Vagina (tissue), 2 donors: ENCODE data around the gene FTSJ1. TPM values are rescaled to one million over a fixed set of nuclear protein-coding genes. Genes with fewer than 3 reads are reported as not detected.
A peak's percentile ranks its signal among the peaks of the same experiment; 100 is the strongest.
"Not testable (repeated sequence)": the region's sequence is repeated elsewhere in the genome, so short reads cannot be mapped to it uniquely, and the experiment has no call there.

ENCODE experiments used
- DNase-seq, 2 donors: peaks; one replicate each; pipeline ENCODE4 v3.0.0-alpha.2; 2017; ENCODE audit errors: extremely low spot score in 2 of 2
- H3K27ac ChIP-seq: fragments of 200-600 bp; sonication (generic); one replicate; pipeline ENCODE4 v1.5.1; 2019
- H3K27me3 ChIP-seq: fragments of 200-600 bp; sonication (generic); one replicate; pipeline ENCODE4 v1.5.1; 2019
- H3K36me3 ChIP-seq, 2 donors: fragments of 200-600 bp; sonication (generic); one replicate each; pipeline ENCODE4 v1.5.1; 2017 to 2019
- H3K4me1 ChIP-seq: fragments of 200-600 bp; sonication (generic); one replicate; pipeline ENCODE4 v1.5.1; 2019
- H3K4me3 ChIP-seq, 2 donors: fragments of 200-600 bp; sonication (generic); 1 replicate in 1 of 2; 2 replicates in 1 of 2; pipeline ENCODE4 v1.5.1; 2016 to 2019
- H3K9me3 ChIP-seq: fragments of 200-600 bp; sonication (generic); one replicate; pipeline ENCODE4 v1.5.1; 2019
- POLR2A ChIP-seq, 2 donors: fragments of 450-650 bp; IDR thresholded peaks; one replicate each; pipeline ENCODE4 v1.6.1; 2017; ENCODE audit warnings: antibody characterized with exemption in 2 of 2, mild to moderate bottlenecking in 2 of 2, moderate library complexity in 2 of 2
- POLR2AphosphoS5 ChIP-seq, 2 donors: sonication (generic); formaldehyde crosslinking; IDR thresholded peaks; one replicate each; pipeline ENCODE4 v1.9.0; 2017; ENCODE audit warnings: antibody characterized with exemption in 2 of 2, mild to moderate bottlenecking in 2 of 2, low read depth in 1 of 2; ENCODE audit not compliant: insufficient read depth in 1 of 2
- intact Hi-C: fragments of 100-400 bp; cut with DNase I; formaldehyde crosslinking; loops from one replicate; pipeline ENCODE4 v1.15.1; 2023
- total RNA-seq: library from RNA; depleted of rRNA; stranded (reverse); fragments of >200 nt; gene quantifications from one replicate; pipeline ENCODE4 v1.2.3, GENCODE V29; 2016
- TF ChIP-seq, protein P1 (sequence below), 3 experiments: fragments of 450-650 bp in 2 of 3; fragments of 200-600 bp in 1 of 3; sonication (generic) in 1 of 3; IDR thresholded peaks; one replicate each; pipeline ENCODE4 v1.5.1; 2017 to 2019; ENCODE audit warnings: antibody characterized with exemption in 3 of 3, mild to moderate bottlenecking in 2 of 3, moderate library complexity in 2 of 3

FTSJ1 gene
- total RNA-seq, 1 donor from 2014 or later: 31.7 TPM

- H3K27me3 ChIP-seq: no peaks in the 10 kb centered on the region
- no peak for TF ChIP-seq POLR2AphosphoS5 (IDR thresholded peaks at IDR 0.05; ENCODE audit: insufficient read depth in 1 of 2, low read depth in 1 of 2)
- TF ChIP-seq POLR2A (IDR thresholded peaks at IDR 0.05): no peak
- TF ChIP-seq, protein P1, sequence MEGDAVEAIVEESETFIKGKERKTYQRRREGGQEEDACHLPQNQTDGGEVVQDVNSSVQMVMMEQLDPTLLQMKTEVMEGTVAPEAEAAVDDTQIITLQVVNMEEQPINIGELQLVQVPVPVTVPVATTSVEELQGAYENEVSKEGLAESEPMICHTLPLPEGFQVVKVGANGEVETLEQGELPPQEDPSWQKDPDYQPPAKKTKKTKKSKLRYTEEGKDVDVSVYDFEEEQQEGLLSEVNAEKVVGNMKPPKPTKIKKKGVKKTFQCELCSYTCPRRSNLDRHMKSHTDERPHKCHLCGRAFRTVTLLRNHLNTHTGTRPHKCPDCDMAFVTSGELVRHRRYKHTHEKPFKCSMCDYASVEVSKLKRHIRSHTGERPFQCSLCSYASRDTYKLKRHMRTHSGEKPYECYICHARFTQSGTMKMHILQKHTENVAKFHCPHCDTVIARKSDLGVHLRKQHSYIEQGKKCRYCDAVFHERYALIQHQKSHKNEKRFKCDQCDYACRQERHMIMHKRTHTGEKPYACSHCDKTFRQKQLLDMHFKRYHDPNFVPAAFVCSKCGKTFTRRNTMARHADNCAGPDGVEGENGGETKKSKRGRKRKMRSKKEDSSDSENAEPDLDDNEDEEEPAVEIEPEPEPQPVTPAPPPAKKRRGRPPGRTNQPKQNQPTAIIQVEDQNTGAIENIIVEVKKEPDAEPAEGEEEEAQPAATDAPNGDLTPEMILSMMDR (IDR thresholded peaks at IDR 0.05): no peak
- intact Hi-C loops: no loop called here
- H3K4me3 ChIP-seq: peak overlapping the region; percentile 40 to 51
- peak overlapping the region; percentile 59 for H3K27ac ChIP-seq
- no peak for DNase-seq
- H3K9me3 ChIP-seq: no peaks in the 10 kb centered on the region
- peaks cover 0 to 4% of the 10 kb centered on the region in 2 donors for H3K36me3 ChIP-seq
- H3K4me1 ChIP-seq: peaks cover 9% of the 10 kb centered on the region
Measured at GRCh38 chrX:48522291-48522690, 46.3 kb downstream of the FTSJ1 start.

- Histone ChIP-seq H3K36me3 (peaks cover 0 to 6% of the 10 kb centered on the region in 2 donors), H3K27me3 (no peaks in the 10 kb centered on the region), H3K4me3 (no peak overlapping the region), H3K9me3 (no peaks in the 10 kb centered on the region), H3K4me1 (peaks cover 9% of the 10 kb centered on the region), H3K27ac (no peak overlapping the region)
- intact Hi-C loops: no loop called here
- TF ChIP-seq, protein P1 (IDR thresholded peaks at IDR 0.05): no peak
- TF ChIP-seq POLR2A (IDR thresholded peaks at IDR 0.05): no peak
- TF ChIP-seq POLR2AphosphoS5 (IDR thresholded peaks at IDR 0.05; ENCODE audit: insufficient read depth in 1 of 2, low read depth in 1 of 2): no peak
- DNase-seq: no peak
Measured at GRCh38 chrX:48523682-48524081, 47.7 kb downstream of the FTSJ1 start.

- intact Hi-C loops, H3K36me3 ChIP-seq, H3K4me3 ChIP-seq, DNase-seq, H3K9me3 ChIP-seq, H3K4me1 ChIP-seq, H3K27ac ChIP-seq, H3K27me3 ChIP-seq: not testable (repeated sequence)
Measured at GRCh38 chrX:48525853-48526252, 49.9 kb downstream of the FTSJ1 start.

- DNase-seq: no peak
- intact Hi-C loops: no loop called here
- H3K9me3 ChIP-seq: no peaks in the 10 kb centered on the region
- H3K36me3 ChIP-seq: peaks cover 0 to 6% of the 10 kb centered on the region in 2 donors
- TF ChIP-seq, protein P1 (IDR thresholded peaks at IDR 0.05): no peak
- TF ChIP-seq POLR2AphosphoS5 (IDR thresholded peaks at IDR 0.05; ENCODE audit: insufficient read depth in 1 of 2, low read depth in 1 of 2) (no peak), POLR2A (IDR thresholded peaks at IDR 0.05) (no peak)
- peak overlapping the region; percentile 75 for H3K27ac ChIP-seq
- no peaks in the 10 kb centered on the region for H3K27me3 ChIP-seq
- H3K4me3 ChIP-seq: no peak overlapping the region
- H3K4me1 ChIP-seq: no peaks in the 10 kb centered on the region
Measured at GRCh38 chrX:48530736-48531135, 54.7 kb downstream of the FTSJ1 start.

- TF ChIP-seq POLR2AphosphoS5 (IDR thresholded peaks at IDR 0.05; ENCODE audit: insufficient read depth in 1 of 2, low read depth in 1 of 2): peak in 1 of 2 donors; percentile 22
- no peak for TF ChIP-seq POLR2A (IDR thresholded peaks at IDR 0.05)
- TF ChIP-seq, protein P1 (IDR thresholded peaks at IDR 0.05): no peak
- Histone ChIP-seq H3K4me3 (no peak overlapping the region), H3K36me3 (peaks cover 0 to 6% of the 10 kb centered on the region in 2 donors), H3K27ac (peak overlapping the region; percentile 75), H3K4me1 (no peaks in the 10 kb centered on the region), H3K27me3 (no peaks in the 10 kb centered on the region), H3K9me3 (no peaks in the 10 kb centered on the region)
- intact Hi-C loops: no loop called here
- DNase-seq: no peak
Measured at GRCh38 chrX:48531358-48531959, 55.5 kb downstream of the FTSJ1 start.
